ENCODE data around the gene PRRT2.

Gene PRRT2

GRCh38 chr16:29835926-29836325, 23.9 kb downstream of the PRRT2 start:
- no peak for DNase-seq

DNA sequence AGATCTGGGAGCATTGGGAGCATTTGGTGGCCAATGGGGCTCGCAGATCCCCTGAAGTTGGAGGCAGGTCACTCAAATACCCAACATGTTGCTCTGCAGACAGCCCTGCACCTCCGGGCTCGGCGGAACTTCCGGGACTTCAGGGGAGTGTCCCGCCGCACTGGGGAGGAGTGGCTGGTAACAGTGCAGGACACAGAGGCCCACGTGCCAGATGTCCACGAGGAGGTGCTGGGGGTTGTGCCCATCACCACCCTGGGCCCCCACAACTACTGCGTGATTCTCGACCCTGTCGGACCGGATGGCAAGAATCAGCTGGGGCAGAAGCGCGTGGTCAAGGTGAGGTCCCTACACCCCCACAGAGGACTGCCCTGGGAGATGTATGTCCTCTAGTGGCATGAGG, 24.6 kb downstream of the PRRT2 start:
- no peak for DNase-seq

DNA sequence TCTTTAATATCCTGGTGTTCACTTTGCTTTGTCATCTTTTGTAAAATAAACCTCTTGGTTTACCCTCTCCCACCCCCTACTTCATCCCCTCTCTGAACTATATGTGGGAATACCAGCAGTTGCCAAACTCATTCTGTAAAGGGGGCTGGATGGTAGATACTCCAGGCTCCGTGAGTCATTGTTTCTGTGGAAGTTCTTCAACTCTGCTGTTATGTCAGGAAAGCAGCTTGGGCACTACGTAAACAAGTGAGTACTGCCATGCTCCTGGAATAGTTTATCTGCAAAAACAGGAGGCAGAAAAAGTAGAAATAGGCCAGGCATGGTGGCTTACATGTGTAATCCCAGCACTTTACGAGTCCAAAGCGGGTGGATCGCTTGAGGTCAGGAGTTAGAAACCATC, 25.8 kb downstream of the PRRT2 start:
- no peak for DNase-seq

DNA sequence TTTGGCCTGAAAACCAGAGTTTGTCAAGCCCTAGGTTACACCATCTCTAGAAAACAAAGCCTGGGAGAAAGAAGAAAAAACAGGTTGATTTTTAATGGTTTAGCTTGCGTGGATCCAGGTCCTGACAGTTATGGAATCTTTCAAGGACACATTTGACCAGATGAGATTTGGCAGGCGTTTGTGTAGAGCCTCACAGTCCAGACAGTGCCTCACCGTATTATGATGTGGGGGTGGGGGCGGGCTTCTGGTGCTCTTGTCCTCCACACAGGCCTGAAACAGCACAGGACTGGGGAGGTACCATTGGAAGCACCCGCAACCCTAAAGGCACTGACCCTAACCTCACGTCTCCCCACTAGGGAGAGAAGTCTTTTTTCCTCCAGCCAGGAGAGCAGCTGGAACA, 27.8 kb downstream of the PRRT2 start:
- DNase-seq, result no peak

DNA sequence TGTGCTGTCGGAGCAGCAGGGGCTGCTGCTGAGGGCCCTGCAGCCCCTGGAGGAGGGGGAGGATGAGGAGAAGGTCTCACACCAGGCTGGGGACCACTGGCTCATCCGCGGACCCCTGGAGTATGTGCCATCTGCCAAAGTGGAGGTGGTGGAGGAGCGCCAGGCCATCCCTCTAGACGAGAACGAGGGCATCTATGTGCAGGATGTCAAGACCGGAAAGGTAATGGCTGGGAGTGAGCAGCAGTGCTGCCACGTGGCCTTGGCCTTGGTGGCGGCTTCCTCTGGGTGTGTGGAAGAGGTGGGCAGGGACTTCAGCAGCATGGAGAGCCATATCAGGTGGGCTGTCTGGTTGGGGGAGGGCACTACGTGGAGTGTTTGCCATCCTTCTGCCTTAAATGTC, 28.2 kb downstream of the PRRT2 start:
- DNase-seq, result no peak

- no peak for DNase-seq
Measured at GRCh38 chr16:29841631-29842030, 29.6 kb downstream of the PRRT2 start.

GRCh38 chr16:29842732-29843346, 30.8 kb downstream of the PRRT2 start:
- no peak for DNase-seq

- DNase-seq, result no peak
Measured at GRCh38 chr16:29843931-29844330, 31.9 kb downstream of the PRRT2 start.

DNA sequence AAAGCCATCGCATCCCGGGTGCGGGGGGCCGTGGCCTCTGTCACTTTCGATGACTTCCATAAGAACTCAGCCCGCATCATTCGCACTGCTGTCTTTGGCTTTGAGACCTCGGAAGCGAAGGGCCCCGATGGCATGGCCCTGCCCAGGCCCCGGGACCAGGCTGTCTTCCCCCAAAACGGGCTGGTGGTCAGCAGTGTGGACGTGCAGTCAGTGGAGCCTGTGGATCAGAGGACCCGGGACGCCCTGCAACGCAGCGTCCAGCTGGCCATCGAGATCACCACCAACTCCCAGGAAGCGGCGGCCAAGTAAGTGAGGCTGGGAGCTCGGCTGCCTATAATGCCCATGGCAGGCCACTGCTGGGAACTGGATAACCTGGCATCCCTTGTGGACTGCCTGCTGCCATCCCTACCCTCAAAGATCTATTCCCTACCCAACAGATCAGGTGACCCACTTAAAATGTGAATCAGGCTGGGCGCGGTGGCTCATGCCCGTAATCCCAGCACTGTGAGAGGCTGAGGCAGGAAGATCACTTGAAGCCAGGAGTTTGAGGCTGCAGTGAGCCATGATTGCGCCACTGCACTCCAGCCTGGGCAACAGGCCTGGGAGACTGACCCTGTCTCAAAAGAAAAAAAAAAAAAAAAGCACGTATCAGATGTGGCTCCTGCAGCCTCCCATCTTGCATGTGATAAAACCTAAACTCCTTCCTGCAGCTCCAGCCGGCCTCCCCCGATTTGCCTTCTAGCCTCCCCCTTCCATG, 32.8 kb downstream of the PRRT2 start:
- DNase-seq, result no peak

- DNase-seq, result no peak
Measured at GRCh38 chr16:29845656-29846055, 33.7 kb downstream of the PRRT2 start.

GRCh38 chr16:29848420-29849297, 36.7 kb downstream of the PRRT2 start:
- DNase-seq, result peak; percentile 53

DNA sequence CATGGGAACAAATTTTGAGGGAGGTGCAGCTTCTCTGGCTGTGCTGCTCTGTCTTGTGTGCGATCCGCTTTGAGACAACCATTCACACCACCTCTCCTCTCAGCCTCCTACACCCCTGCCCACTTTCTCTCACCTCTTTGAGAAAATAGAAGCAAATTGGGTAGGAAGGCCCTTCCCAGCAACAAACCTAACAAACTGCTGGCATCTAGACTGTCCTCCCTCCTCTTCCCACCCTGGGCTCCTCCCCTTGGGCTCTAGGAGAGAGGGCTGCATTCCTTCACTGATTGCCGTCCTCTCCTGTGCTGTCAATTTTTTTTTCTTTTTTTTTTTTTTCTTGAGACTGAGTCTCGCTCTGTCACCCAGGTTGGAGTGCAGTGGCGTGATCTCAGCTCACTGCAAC, 37.5 kb downstream of the PRRT2 start:
- DNase-seq, result no peak

GRCh38 chr16:29850998-29851397, 39.0 kb downstream of the PRRT2 start:
- DNase-seq, result no peak

DNA sequence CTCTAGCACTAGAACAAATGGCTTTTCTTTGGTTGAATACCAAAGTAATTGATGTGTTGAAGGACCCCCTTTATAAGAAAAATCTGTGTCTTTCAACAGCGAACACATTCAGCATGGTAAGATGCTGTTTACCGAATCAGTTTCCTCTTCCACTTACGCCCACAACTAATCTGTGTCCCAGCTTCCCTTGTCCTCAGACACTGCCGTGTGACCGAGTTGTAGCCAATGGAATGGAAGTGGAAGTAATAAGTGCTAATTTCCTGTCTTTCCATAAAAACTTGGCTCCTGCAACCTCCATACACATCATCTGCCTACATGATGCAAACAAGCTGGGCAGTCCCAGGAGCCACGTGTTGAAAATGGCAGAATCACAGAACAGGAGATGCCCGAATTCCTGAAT, 40.7 kb downstream of the PRRT2 start:
- DNase-seq, result no peak

- no peak for DNase-seq
Measured at GRCh38 chr16:29854520-29855100, 42.6 kb downstream of the PRRT2 start.

GRCh38 chr16:29857133-29857760, 45.3 kb downstream of the PRRT2 start:
- no peak for DNase-seq

GRCh38 chr16:29858149-29858849, 46.3 kb downstream of the PRRT2 start:
- no peak for DNase-seq

DNA sequence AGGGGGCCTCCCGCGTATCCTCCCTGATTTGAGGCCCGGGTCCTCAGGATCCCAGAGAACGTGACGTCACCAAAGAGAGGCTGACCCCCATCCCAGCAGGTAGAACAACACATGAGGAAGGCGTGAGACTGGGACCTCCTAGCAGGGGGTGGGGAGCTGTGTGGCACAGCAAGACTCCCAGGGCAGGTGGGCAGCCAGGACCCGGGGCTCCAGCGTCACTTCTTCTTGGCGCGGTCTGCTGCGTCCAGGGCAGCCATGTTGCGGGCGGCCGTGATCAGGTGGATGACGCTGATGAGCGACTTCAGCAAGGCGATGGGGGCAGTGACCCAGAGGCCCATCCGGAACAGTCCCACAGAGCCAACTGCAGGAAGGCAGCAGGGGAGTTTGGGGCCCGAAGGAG, 47.0 kb downstream of the PRRT2 start:
- no peak for DNase-seq

DNA sequence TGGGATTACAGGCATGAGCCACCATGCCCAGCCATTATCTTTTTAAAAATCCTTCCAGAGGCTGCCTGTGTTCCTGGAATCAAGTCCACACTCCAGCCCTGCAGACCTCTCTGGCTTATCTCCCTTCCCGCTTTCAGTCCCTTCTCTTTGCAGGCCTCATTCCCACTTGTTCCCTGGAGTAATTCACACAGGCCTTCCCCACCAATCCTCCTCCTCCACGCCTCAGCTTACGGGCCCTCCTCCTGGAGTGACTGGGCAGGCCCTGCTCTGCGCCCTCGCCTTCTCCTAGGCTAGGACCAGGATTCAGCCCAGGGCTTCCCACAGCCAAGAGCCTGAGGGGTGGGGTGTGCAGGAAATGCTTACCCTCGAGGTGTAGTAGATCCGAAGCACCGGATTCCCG, 48.2 kb downstream of the PRRT2 start:
- DNase-seq, result no peak

GRCh38 chr16:29862383-29862883, 50.4 kb downstream of the PRRT2 start:
- DNase-seq, result peak; percentile 21

DNA sequence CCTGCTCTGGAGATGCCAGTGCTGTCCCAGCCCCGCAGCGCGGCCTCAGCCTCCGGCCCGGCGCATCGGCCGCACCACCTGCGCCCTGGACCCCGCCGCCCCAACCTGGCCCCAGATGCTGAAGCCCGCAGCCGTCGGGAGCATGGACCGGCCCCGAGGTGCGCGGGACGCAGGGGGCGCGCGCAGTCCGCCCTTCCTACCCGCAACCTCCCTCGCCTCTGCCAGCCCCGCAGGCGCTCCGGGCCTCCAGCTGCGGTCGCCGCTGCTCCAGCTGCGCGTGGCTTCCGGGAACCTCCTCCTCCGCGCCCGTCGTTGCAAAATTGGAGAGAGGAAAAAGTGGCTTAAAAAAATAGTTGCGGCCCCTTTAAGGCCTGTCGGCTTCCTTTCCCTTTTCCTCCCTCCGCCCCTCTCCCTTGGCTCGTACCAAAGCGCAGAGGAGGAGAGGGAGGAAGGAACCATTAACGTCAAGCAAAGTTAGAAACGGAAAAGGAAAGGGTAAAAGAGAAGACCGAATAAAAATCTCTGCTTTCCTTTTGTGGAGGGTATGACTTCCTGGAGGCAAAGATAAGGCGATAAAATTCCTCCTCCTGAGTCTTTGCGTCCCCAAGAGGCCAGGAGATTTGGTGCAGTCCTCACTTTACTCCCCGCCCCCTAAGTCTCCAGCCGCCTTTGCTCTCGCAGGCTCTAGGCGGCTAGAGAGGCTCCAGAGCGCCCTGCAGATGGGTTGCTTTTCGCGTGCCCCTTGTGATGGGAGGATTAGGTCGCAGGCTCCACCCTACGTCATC, 51.1 kb downstream of the PRRT2 start, which contains the start of gene CDIPT:
TSS of gene CDIPT (minus strand) at position 343 of the 785 bp plus-strand sequence. CDS start 369 bp downstream, outside the sequence.
- peak; percentile 98 for DNase-seq
